HG02610 (cell line): ENCODE results near the gene MEIKIN.

ENCODE experiments used
- ATAC-seq: cut with Tn5 transposase; IDR thresholded peaks from one replicate; pipeline ENCODE4 v1.9.1; 2021; ENCODE audit warnings: mild to moderate bottlenecking, moderate library complexity; ENCODE audit not compliant: unreplicated experiment

MEIKIN gene

GRCh38 chr5:131974622-131974955 lies 29.1 kb upstream of the MEIKIN start:
- no peak for ATAC-seq

- ATAC-seq: no peak
Observed at GRCh38 chr5:131974016-131974415, 28.6 kb upstream of the MEIKIN start.

GRCh38 chr5:131973089-131973712 lies 27.7 kb upstream of the MEIKIN start:
- ATAC-seq: no peak

- ATAC-seq: no peak
Observed at GRCh38 chr5:131968396-131968954, 23.0 kb upstream of the MEIKIN start.

- no peak for ATAC-seq
Observed at GRCh38 chr5:131966551-131966950, 21.1 kb upstream of the MEIKIN start.

- no peak for ATAC-seq
Observed at GRCh38 chr5:131965826-131966415, 20.5 kb upstream of the MEIKIN start.

- no peak for ATAC-seq
Observed at GRCh38 chr5:131959906-131960305, 14.4 kb upstream of the MEIKIN start.

- ATAC-seq: no peak
Observed at GRCh38 chr5:131959136-131959535, 13.7 kb upstream of the MEIKIN start.

- ATAC-seq: no peak
Observed at GRCh38 chr5:131957721-131958441, 12.4 kb upstream of the MEIKIN start.

GRCh38 chr5:131953969-131954368 lies 8.5 kb upstream of the MEIKIN start:
- ATAC-seq: peak; percentile 89

- no peak for ATAC-seq
Observed at GRCh38 chr5:131952301-131952857, 6.9 kb upstream of the MEIKIN start.

GRCh38 chr5:131950706-131951105 lies 5.2 kb upstream of the MEIKIN start:
- ATAC-seq: no peak

- no peak for ATAC-seq
Observed at GRCh38 chr5:131947445-131947844, 2.0 kb upstream of the MEIKIN start.

GRCh38 chr5:131944702-131945550 lies 537 bp downstream of the MEIKIN start:
- no peak for ATAC-seq

GRCh38 chr5:131943916-131944315 lies 1.5 kb downstream of the MEIKIN start:
- ATAC-seq: no peak

- ATAC-seq: no peak
Observed at GRCh38 chr5:131942016-131942415, 3.4 kb downstream of the MEIKIN start.

GRCh38 chr5:131939690-131940345 lies 5.6 kb downstream of the MEIKIN start:
- ATAC-seq: no peak

- ATAC-seq: no peak
Observed at GRCh38 chr5:131932235-131932634, 13.2 kb downstream of the MEIKIN start.

- ATAC-seq: no peak
Observed at GRCh38 chr5:131928957-131929356, 16.5 kb downstream of the MEIKIN start.

- ATAC-seq: no peak
Observed at GRCh38 chr5:131926168-131926567, 19.3 kb downstream of the MEIKIN start.
